Measurements from ENCODE around the gene MT3. TPM values are rescaled to one million over a fixed set of nuclear protein-coding genes. Genes with fewer than 3 reads are reported as not detected.

The MT3 gene
- total RNA-seq, 1 donor from 2014 or later = not detected

DNA sequence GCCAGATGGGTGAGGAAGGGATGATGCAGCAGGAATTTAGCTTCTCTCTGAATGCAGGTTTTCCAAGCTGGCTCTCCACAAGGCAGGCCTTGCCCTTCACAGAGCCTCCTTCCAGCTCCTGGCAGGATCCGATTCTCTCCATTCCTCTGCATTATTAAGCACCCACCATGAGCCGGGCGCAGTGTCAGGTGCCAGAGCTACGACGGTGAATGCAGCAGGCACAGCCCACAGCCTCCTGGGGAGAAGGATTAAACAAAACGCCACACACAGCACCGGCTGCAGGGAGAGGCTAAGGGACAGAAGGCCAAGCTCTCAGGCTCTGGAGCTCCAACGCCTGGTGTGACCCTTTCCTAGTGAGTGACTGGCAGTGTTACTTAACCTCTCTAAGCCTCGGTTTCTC lies 12.0 kb downstream of the MT3 start:
- Histone ChIP-seq H4K20me1 (ENCODE audit: low read depth) (peaks cover 3% of the 10 kb centered on the region), H3K36me3 (no peaks in the 10 kb centered on the region), H3K4me2 (no peak overlapping the region), H2AFZ (replicated peaks) (no peak overlapping the region), H3K79me2 (ENCODE audit: low read depth) (no peaks in the 10 kb centered on the region), H3K27ac (no peak overlapping the region), H3K27me3 (peaks cover 59% of the 10 kb centered on the region), H3F3A (ENCODE audit: low read depth) (peaks cover 4% of the 10 kb centered on the region), H3K4me1 (no peaks in the 10 kb centered on the region), H3K9ac (no peak overlapping the region), H3K9me3 (ENCODE audit: low read depth) (no peaks in the 10 kb centered on the region), H3K4me3 (no peak overlapping the region)
- H3K27ac Mint-ChIP-seq = no peak overlapping the region
- H3K4me3 Mint-ChIP-seq = no peak overlapping the region
- H3K9me3 Mint-ChIP-seq = no peaks in the 10 kb centered on the region
- TF ChIP-seq CTCF (IDR thresholded peaks at IDR 0.05) = no peak
- TF ChIP-seq EZH2 (IDR thresholded peaks at IDR 0.05) = no peak
- peaks cover 4% of the 10 kb centered on the region for H3K27me3 Mint-ChIP-seq (ENCODE audit: insufficient read depth, low read depth)
- peak; percentile 45 for DNase-seq (ENCODE audit: low spot score)
- H3K36me3 Mint-ChIP-seq = no peaks in the 10 kb centered on the region
- peaks cover 3% of the 10 kb centered on the region for H3K4me1 Mint-ChIP-seq

DNA sequence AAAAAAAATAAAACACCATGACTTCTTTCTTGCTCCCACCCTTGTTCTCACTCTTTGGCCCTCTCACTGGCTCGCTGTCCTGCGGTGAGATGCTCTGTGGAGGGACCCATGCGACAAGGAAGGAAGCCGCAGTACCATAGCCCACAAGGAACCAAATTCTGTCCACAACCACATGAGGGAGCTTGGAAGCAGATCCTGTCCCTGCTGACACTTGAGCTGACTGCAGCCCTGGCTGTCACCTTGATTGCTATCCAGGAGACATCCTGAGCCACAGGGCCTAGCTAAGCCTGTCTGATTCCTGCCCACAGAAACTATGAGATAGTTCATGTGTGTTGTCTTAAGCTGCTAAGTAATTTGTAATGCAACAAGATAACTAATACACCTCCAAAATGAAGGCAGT lies 14.3 kb downstream of the MT3 start:
- Histone ChIP-seq H3K9me3 (ENCODE audit: low read depth) (no peaks in the 10 kb centered on the region), H3K4me2 (no peak overlapping the region), H3K36me3 (no peaks in the 10 kb centered on the region), H3K79me2 (ENCODE audit: low read depth) (no peaks in the 10 kb centered on the region), H3F3A (ENCODE audit: low read depth) (peaks cover 16% of the 10 kb centered on the region), H3K4me1 (peaks cover 1% of the 10 kb centered on the region), H3K9ac (no peak overlapping the region), H3K4me3 (no peak overlapping the region), H4K20me1 (ENCODE audit: low read depth) (peaks cover 8% of the 10 kb centered on the region), H3K27ac (no peak overlapping the region), H3K27me3 (peaks cover 75% of the 10 kb centered on the region), H2AFZ (replicated peaks) (no peak overlapping the region)
- H3K36me3 Mint-ChIP-seq = no peaks in the 10 kb centered on the region
- H3K9me3 Mint-ChIP-seq = no peaks in the 10 kb centered on the region
- DNase-seq (ENCODE audit: low spot score) = peak; percentile 54
- H3K4me1 Mint-ChIP-seq = peaks cover 11% of the 10 kb centered on the region
- H3K27me3 Mint-ChIP-seq (ENCODE audit: insufficient read depth, low read depth) = peaks cover 7% of the 10 kb centered on the region
- H3K27ac Mint-ChIP-seq = no peak overlapping the region
- no peak overlapping the region for H3K4me3 Mint-ChIP-seq
- TF ChIP-seq EZH2phosphoT487 (IDR thresholded peaks at IDR 0.05) = no peak
- peak; percentile 43 for TF ChIP-seq CTCF (IDR thresholded peaks at IDR 0.05)
- TF ChIP-seq EZH2 (IDR thresholded peaks at IDR 0.05) = no peak

DNA sequence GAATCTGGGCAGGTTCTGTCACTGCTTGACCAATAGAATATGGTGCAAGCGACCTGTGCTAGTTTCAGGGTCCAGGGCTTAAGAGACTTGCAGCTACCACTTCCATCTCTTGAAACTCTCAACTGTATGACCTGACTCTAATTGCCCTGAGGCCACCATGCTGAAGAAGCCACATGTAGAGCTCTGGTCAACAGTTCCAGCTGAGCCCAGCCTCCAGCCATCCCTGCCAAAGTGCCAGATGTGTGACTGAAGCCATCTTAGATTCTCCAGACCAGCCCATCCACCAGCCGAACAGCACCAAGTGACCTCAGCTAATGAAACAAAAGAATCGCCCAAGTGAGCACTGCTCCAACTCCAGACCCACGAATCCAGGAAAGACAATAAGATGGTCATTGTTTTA lies 15.6 kb downstream of the MT3 start:
- H3K27me3 ChIP-seq = peaks cover 89% of the 10 kb centered on the region
- Mint-ChIP-seq H3K9me3 (no peaks in the 10 kb centered on the region), H3K27me3 (ENCODE audit: insufficient read depth, low read depth) (peaks cover 10% of the 10 kb centered on the region), H3K27ac (no peak overlapping the region), H3K36me3 (no peaks in the 10 kb centered on the region), H3K4me1 (peaks cover 24% of the 10 kb centered on the region), H3K4me3 (no peak overlapping the region)
- H3K9ac ChIP-seq = no peak overlapping the region
- no peaks in the 10 kb centered on the region for H3K36me3 ChIP-seq
- peaks cover 28% of the 10 kb centered on the region for H3F3A ChIP-seq (ENCODE audit: low read depth)
- H3K4me2 ChIP-seq = no peak overlapping the region
- no peak for DNase-seq (ENCODE audit: low spot score)
- H3K27ac ChIP-seq = no peak overlapping the region
- TF ChIP-seq EZH2 (IDR thresholded peaks at IDR 0.05) = no peak
- TF ChIP-seq EZH2phosphoT487 (IDR thresholded peaks at IDR 0.05) = no peak
- TF ChIP-seq CTCF (IDR thresholded peaks at IDR 0.05) = no peak
- no peaks in the 10 kb centered on the region for H3K79me2 ChIP-seq (ENCODE audit: low read depth)
- peaks cover 15% of the 10 kb centered on the region for H3K4me1 ChIP-seq
- H2AFZ ChIP-seq (replicated peaks) = no peak overlapping the region
- H4K20me1 ChIP-seq (ENCODE audit: low read depth) = peaks cover 19% of the 10 kb centered on the region
- H3K4me3 ChIP-seq = no peak overlapping the region
- H3K9me3 ChIP-seq (ENCODE audit: low read depth) = no peaks in the 10 kb centered on the region

All from neural progenitor cell (in vitro differentiated cells).